OCI-LY3 (cell line): ENCODE results near the gene ATP2B1.

Source experiments
- EZH2phosphoT487 ChIP-seq: fragments of 200-600 bp; shearing (Covaris generic); IDR thresholded peaks from 2 replicates; pipeline ENCODE4 v1.6.1; 2018; ENCODE audit warnings: antibody characterized with exemption, mixed run types, low read depth
- TF ChIP-seq, protein P1 (sequence below): fragments of 200-600, 300-600 bp; sonication (generic); IDR thresholded peaks from 2 replicates; pipeline ENCODE4 v1.5.1; 2014; ENCODE audit warnings: antibody characterized with exemption, low read length, low read depth

DNA sequence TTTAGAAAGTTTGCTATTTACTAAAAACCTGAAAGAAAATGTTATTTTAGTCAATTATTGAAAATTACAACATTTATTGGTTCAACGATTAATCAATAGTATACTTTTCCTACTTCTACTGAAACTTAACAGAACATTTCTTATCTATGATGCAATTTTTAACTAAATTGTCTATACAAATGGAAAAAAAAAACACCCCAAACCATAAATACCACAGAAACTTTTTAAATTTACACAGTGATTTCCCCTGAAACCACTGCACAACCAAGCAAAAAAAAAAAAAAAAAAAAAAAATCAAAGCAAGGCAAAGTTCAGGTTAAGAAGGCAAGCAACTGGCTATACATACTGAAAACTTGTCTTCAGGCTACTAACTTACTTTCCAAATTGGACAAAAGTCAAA lies 110.9 kb downstream of the ATP2B1 start:
- TF ChIP-seq, protein P1, sequence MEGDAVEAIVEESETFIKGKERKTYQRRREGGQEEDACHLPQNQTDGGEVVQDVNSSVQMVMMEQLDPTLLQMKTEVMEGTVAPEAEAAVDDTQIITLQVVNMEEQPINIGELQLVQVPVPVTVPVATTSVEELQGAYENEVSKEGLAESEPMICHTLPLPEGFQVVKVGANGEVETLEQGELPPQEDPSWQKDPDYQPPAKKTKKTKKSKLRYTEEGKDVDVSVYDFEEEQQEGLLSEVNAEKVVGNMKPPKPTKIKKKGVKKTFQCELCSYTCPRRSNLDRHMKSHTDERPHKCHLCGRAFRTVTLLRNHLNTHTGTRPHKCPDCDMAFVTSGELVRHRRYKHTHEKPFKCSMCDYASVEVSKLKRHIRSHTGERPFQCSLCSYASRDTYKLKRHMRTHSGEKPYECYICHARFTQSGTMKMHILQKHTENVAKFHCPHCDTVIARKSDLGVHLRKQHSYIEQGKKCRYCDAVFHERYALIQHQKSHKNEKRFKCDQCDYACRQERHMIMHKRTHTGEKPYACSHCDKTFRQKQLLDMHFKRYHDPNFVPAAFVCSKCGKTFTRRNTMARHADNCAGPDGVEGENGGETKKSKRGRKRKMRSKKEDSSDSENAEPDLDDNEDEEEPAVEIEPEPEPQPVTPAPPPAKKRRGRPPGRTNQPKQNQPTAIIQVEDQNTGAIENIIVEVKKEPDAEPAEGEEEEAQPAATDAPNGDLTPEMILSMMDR: no peak
- TF ChIP-seq EZH2phosphoT487: no peak
